Ovary (tissue), 10 donors: Measurements from ENCODE around the gene RPL10L. TPM values are rescaled to one million over a fixed set of nuclear protein-coding genes. Genes with fewer than 3 reads are reported as not detected.

Experiments
- DNase-seq, 5 donors: peaks; one replicate each; pipeline ENCODE4 v3.0.0-alpha.2; 2019 to 2020
- H3K27ac ChIP-seq, 2 donors: fragments of 200-600 bp; one replicate each; pipeline versions ENCODE4 v1.5.1 to v1.8.0; 2019 to 2022
- H3K27me3 ChIP-seq: fragments of 200-600 bp; one replicate; pipeline ENCODE4 v1.8.0; 2022
- H3K36me3 ChIP-seq: fragments of 200-600 bp; sonication (generic); one replicate; pipeline ENCODE4 v1.5.1; 2019
- H3K4me1 ChIP-seq: one replicate; pipeline ENCODE4 v1.8.1; 2013; ENCODE audit warnings: mild to moderate bottlenecking, moderate library complexity; ENCODE audit not compliant: insufficient read depth
- H3K4me3 ChIP-seq: fragments of 200-600 bp; sonication (generic); one replicate; pipeline ENCODE4 v1.5.1; 2017
- H3K9me3 ChIP-seq, 2 donors: fragments of 200-600 bp in 1 of 2; sonication (generic) in 1 of 2; one replicate each; pipeline versions ENCODE4 v1.5.1 to v1.8.1; 2013 to 2019; ENCODE audit warnings: mild to moderate bottlenecking in 1 of 2, moderate library complexity in 1 of 2
- EP300 ChIP-seq: sonication (generic); formaldehyde crosslinking; IDR thresholded peaks from one replicate; pipeline ENCODE4 v1.6.1; 2017; ENCODE audit warnings: antibody characterized with exemption
- POLR2A ChIP-seq: fragments of 450-650 bp; IDR thresholded peaks from one replicate; pipeline ENCODE4 v1.6.1; 2017; ENCODE audit warnings: antibody characterized with exemption, mild to moderate bottlenecking, moderate library complexity
- WGBS, 3 donors: extraction: QIAGEN DNeasy Blood & Tissue Kit in 1 of 3; methylation state at CpG; one replicate each; pipeline versions ENCODE4 v1.1.5 to v1.1.7; 2013 to 2017; 5-methylcytosine and 5-hydroxymethylcytosine counted together
- intact Hi-C, 4 donors: fragments of 100-400 bp; cut with DNase I; formaldehyde crosslinking; loops; one replicate each; pipeline versions ENCODE4 v1.11.0 to v1.15.1; 2022 to 2023
- long read RNA-seq, 3 donors: library from polyadenylated mRNA in 2 of 3; unstranded in 2 of 3; transcript quantifications; one replicate each; pipeline ENCODE4 v2.0.0 and lab custom pipeline, GENCODE V29; 2021 to 2026
- polyA plus RNA-seq, 2 donors: library from polyadenylated mRNA; stranded (reverse); fragments of 200-250 nt in 1 of 2; fragments of 350-450 nt in 1 of 2; fragmentation: Illumina TruSeq in 1 of 2; extraction: RNeasy Lipid Tissue Mini Kit (QIAGEN cat#74804) in 1 of 2; gene quantifications; one replicate each; pipeline ENCODE4 v1.2.3, GENCODE V29; 2013 to 2014
- total RNA-seq, 7 donors: library from RNA; depleted of rRNA in 2 of 7; stranded (reverse); fragments of >200 nt in 2 of 7; fragmentation: NEBNext Ultra II Directional in 3 of 7; extraction: Animal tissue kit (Norgen Biotek cat#: 25700) in 3 of 7; gene quantifications; one replicate each; pipeline versions ENCODE4 v1.1.0 to v1.2.4, GENCODE V29; 2016 to 2023
- TF ChIP-seq, protein P1 (sequence below), 3 donors: fragments of 450-650 bp in 2 of 3; fragments of 200-600 bp in 1 of 3; IDR thresholded peaks; one replicate each; pipeline versions ENCODE4 v1.5.1 to v1.8.0; 2016 to 2022; ENCODE audit warnings: antibody characterized with exemption in 3 of 3, mild to moderate bottlenecking in 1 of 3
- donor health status: DM: no; HTN: no; CAD: no; lungs with moderate emphysema.
- donor health status: DM: no; HTN: no; CAD: no.
- donor health status: Bipolar disorder and iron deficiency.
- donor health status: DM: yes; HTN: yes; CAD: no.
- donor health status: DM: no; HTN: no; CAD: no.
- donor health status: DM: yes; HTN: yes; CAD: no.

The RPL10L gene
- total RNA-seq (not detected), polyA plus RNA-seq (not detected)
- long read RNA-seq, donor 1: 0 reads
- long read RNA-seq, donor 2, partial matches to known transcripts: 0 of 1 reads
- long read RNA-seq, donor 2, other reads (novel, unspliced or antisense): 0 of 1 reads
- long read RNA-seq, donor 3: 0 reads

GRCh38 chr14:46651526-46652144, at the start of gene RPL10L:
Gene RPL10L (minus strand): TSS chr14:46651781. CDS start chr14:46651736, 45 bp downstream.
- DNase-seq: no peak
- Histone ChIP-seq H3K4me1 (no peaks in the 10 kb centered on the region), H3K27me3 (no peaks in the 10 kb centered on the region), H3K27ac (no peak within 1 kb of the TSS), H3K36me3 (no peaks in the 10 kb centered on the region), H3K4me3 (no peak within 1 kb of the TSS), H3K9me3 (no peaks in the 10 kb centered on the region)
- intact Hi-C loops: no loop called here
- WGBS, 3 donors: 95 to 96% (median 95%) methylated on average over 36 of the region's 36 CpGs
- TF ChIP-seq, protein P1, sequence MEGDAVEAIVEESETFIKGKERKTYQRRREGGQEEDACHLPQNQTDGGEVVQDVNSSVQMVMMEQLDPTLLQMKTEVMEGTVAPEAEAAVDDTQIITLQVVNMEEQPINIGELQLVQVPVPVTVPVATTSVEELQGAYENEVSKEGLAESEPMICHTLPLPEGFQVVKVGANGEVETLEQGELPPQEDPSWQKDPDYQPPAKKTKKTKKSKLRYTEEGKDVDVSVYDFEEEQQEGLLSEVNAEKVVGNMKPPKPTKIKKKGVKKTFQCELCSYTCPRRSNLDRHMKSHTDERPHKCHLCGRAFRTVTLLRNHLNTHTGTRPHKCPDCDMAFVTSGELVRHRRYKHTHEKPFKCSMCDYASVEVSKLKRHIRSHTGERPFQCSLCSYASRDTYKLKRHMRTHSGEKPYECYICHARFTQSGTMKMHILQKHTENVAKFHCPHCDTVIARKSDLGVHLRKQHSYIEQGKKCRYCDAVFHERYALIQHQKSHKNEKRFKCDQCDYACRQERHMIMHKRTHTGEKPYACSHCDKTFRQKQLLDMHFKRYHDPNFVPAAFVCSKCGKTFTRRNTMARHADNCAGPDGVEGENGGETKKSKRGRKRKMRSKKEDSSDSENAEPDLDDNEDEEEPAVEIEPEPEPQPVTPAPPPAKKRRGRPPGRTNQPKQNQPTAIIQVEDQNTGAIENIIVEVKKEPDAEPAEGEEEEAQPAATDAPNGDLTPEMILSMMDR (IDR thresholded peaks at IDR 0.05): no peak
- TF ChIP-seq POLR2A (no peak), EP300 (no peak)

DNA sequence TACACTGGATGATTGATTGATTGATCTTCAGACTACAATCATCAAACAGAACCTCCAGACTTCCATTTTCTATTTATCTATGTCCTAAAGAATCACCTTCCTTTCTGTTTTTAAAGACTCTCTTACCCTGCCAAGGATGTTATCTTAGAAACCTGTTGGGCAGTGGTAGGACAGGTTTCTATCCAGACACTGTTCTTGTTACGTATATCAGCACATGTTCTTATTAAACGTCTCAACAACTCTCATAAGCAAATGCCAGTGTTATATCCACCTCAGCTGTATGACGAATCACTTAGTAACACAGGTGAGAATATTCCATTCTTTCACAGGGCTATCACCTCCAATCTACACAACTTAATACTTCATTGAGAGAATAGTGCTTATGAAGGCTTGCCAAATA, 40.2 kb upstream of the RPL10L start:
- Histone ChIP-seq H3K4me1 (no peaks in the 10 kb centered on the region), H3K36me3 (no peaks in the 10 kb centered on the region), H3K9me3 (no peaks in the 10 kb centered on the region), H3K27ac (no peak overlapping the region), H3K27me3 (no peaks in the 10 kb centered on the region), H3K4me3 (no peak overlapping the region)
- DNase-seq: no peak
- TF ChIP-seq, protein P1 (IDR thresholded peaks at IDR 0.05): no peak
- TF ChIP-seq EP300: no peak
- TF ChIP-seq POLR2A: no peak
- intact Hi-C loops: no loop called here
- 87 to 90% (median 90%) methylated on average over 3 of the region's 3 CpGs for WGBS, 3 donors

- H3K4me1 ChIP-seq: no peaks in the 10 kb centered on the region
- H3K36me3 ChIP-seq: no peaks in the 10 kb centered on the region
- H3K27me3 ChIP-seq: no peaks in the 10 kb centered on the region
- H3K27ac ChIP-seq: no peak overlapping the region
- no peaks in the 10 kb centered on the region for H3K9me3 ChIP-seq
- intact Hi-C loops: no loop called here
- TF ChIP-seq POLR2A: no peak
- no peak for TF ChIP-seq EP300
- TF ChIP-seq, protein P1 (IDR thresholded peaks at IDR 0.05): no peak
- WGBS, 3 donors: 92 to 96% (median 95%) methylated on average over 4 of the region's 4 CpGs
- no peak overlapping the region for H3K4me3 ChIP-seq
- DNase-seq: no peak
Measured at GRCh38 chr14:46686652-46687051, 35.1 kb upstream of the RPL10L start.

GRCh38 chr14:46672128-46672527, 20.5 kb upstream of the RPL10L start:
- Histone ChIP-seq H3K4me3 (no peak overlapping the region), H3K9me3 (no peaks in the 10 kb centered on the region), H3K4me1 (no peaks in the 10 kb centered on the region), H3K27ac (no peak overlapping the region), H3K27me3 (no peaks in the 10 kb centered on the region), H3K36me3 (no peaks in the 10 kb centered on the region)
- DNase-seq: no peak
- intact Hi-C loops: no loop called here
- WGBS, 3 donors: 91 to 96% (median 95%) methylated on average over 3 of the region's 3 CpGs
- TF ChIP-seq EP300 (no peak), POLR2A (no peak)
- TF ChIP-seq, protein P1 (IDR thresholded peaks at IDR 0.05): no peak
